Stimulated activated naive CD4-positive, alpha-beta T cell treated with Interleukin-2 at 50 U/mL for 16 hours (primary cell): ENCODE results near the gene CDKL2.
"Not testable (repeated sequence)": the region's sequence is repeated elsewhere in the genome, so short reads cannot be mapped to it uniquely, and the experiment has no call there.

Experiments used
- DNase-seq: peaks from one replicate; lab custom pipeline; 2025; lab: John Stamatoyannopoulos, UW

The CDKL2 gene

GRCh38 chr4:75630174-75630936 lies at the start of gene CDKL2:
Gene CDKL2, minus strand, starts transcription at chr4:75630528. Its CDS starts 4,540 bp downstream, at chr4:75625988.
- peak; percentile 88 for DNase-seq

DNA sequence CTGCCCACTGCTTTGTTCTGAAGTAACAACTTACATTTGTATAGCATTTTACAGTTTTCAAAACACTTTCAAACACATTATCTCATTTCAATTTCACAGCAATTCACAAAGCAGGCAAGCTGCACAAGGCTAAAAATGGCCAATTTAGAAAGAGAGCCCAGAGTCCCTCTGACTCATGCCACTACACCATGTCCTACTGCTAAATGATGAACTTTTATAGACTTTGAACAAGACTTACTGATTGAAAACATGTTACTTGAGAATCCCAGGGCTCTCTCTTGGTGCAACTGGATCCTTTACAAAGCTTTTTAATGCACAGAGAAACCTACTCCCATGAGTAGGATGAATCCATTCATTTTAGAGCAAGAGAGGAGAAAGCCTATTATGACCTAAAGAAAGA lies 48.6 kb upstream of the CDKL2 start:
- no peak for DNase-seq

GRCh38 chr4:75678473-75678872 lies 48.1 kb upstream of the CDKL2 start:
- no peak for DNase-seq

GRCh38 chr4:75675004-75675531 lies 44.7 kb upstream of the CDKL2 start:
- DNase-seq: no peak

DNA sequence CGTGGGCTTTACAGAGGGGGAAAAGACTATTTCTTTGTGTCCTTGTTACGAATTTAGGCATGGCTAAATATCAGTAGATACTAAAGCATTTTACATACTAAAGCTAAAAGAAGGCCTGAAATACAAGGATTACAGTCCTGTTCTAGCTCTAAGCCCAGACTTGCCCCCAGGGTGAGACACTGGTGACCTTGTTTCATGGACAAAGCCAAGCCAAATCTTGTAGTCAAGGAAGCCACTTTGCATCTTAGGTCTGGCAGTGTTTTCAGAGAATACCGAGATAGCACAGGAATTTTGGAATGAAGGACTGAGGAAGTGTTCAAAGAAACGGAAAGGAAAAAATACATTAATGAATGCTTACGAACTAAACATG lies 43.6 kb upstream of the CDKL2 start:
- no peak for DNase-seq

DNA sequence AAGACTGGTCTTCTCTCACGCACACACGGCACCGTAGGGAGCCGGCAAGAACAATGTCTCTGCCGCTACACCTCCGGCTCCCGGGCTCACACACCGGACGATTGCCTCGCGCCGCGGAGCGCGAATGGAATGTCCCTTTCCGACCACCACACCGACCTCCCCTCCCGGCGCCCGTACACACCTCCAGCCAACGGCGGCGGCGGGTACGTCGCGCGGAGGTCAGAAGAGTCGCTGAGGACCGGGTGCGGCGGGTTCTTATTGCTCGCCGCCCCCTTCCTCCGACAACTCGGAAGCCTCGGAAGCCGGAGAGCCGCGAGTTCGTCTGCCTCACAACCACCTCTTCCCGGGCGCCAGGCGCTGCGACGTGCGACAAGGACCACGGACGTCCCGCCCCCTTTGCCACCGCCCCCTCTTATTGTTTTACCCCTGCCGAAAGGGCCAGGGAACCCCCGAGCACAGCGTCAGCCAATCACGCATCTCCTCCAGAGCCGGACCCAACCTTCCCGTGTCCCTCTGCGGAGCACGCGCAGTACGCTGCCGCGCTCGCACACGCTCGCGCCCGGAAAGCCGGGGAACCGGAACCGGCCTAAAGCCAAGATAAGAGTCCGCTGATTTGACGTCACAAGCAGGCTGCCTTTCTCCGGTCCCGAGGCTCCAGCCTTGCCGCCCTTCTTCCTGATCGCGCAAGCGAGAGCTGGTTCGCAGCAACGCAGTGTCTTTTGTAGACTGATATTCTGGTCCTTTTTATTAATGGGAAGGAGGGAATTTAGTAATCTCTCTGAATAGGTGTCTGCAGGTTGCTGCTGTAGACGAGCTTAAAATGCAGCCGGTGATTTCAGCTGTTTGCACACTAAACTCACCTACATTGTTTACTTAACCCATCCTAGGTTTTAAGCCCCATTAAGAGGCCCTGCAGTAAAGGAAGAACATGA lies 43.0 kb upstream of the CDKL2 start, which contains the start of gene G3BP2:
Gene G3BP2, minus strand, starts transcription at position 385 of the 932 bp plus-strand sequence. CDS start 11,386 bp downstream, outside the sequence.
- peak; percentile 99 for DNase-seq

DNA sequence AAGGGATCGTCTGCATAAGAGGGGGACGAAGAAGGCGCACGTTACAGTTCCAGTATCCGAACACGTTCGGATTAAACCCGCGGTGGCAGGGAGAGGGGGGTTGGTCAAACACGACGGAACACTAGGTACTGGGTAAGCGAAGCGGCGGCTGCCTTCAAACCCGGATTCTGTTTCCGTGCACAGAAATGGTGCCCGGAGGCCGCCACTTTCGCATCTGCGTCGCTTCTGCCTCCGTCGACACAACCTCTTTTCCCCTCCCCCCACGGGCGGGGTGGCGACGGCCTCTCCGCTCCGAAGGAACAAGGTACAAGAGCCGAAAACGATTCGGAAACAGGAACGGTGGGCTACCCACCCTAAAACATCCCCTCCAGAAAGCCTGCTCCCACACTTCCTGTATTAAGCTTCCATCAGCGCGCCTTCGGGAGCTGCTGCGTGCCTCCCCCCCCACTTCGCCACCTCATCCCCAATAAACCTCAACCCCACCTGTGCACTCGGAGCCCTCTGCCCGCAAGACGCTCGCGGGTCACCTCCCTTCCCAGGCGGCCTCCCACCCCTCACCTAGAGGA lies 42.2 kb upstream of the CDKL2 start:
- peak; percentile 74 for DNase-seq

- DNase-seq: no peak
These were observed 41.6 kb upstream of the CDKL2 start for GRCh38 chr4:75671802-75672421.

DNA sequence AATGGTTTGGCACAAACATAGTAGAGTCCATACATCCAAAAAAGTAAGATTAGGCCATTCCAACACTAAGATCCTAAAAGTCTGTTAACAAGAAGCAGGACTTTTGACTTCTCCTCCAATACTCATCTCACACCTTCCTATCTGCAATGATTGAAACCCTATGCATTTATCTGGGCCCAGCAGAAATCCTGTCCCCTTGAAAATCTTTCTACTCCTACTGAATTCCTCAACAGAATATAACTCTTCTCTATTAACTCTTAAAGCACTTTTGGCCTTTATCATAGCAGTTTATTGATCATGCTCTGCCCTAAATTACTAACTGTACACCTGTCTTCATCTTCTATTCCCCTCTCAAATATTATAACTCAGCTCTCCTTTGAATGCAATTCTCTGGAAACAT lies 38.3 kb upstream of the CDKL2 start:
- no peak for DNase-seq

DNA sequence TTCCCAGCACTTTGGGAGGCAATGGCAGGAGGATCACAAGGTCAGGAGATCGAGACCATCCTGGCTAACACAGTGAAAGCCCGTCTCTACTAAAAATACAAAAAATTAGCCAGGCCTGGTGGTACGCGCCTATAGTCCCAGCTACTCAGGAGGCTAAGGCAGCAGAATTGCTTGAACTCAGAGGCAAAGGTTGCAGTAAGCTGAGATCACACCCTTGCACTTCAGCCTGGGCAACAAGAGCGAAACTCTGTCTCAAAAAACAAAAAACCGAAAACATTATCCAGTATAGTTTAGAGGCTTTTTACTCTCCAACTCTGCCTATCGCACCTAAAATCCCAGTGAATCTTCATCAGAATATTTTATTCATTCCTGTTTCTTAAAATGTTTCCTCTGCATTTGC lies 37.3 kb upstream of the CDKL2 start:
- DNase-seq: not testable (repeated sequence)

DNA sequence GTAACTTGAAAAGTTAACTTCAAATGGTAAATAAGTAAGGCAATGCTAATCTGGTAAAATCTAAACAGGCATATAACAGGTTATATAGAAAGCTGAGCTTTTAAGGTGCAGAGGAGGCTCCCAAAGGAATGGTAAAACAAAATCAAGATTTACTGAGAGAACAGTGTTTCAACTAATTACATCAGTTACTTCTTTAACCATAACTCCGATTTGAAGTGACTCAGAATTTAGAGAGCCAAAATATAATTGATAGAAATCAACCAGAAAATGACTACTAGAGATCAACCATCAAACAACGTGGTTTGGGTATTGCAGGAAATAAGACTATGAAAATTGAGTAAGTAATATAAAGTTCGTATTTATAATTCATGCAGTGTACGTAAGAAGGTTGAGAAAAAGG lies 36.0 kb upstream of the CDKL2 start:
- DNase-seq: no peak

DNA sequence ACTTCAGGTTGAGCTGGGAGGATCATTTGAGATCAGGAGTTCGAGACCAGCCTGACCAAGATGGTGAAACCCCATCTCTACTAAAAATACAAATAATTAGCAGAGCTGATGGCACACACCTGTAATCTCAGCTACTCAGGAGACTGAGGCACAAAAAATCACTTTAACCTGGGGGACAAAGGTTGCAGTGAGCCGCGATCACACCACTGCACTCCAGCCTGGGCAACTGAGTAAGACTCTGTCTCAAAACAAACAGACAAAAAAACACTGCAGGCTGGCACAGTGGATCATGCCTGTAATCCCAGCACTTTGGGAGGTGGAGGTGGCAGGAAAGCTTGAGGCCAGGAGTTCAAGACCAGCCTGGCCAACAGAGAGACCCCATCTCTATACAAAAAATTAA lies 34.3 kb upstream of the CDKL2 start:
- not testable (repeated sequence) for DNase-seq

GRCh38 chr4:75662626-75663025 lies 32.3 kb upstream of the CDKL2 start:
- no peak for DNase-seq

DNA sequence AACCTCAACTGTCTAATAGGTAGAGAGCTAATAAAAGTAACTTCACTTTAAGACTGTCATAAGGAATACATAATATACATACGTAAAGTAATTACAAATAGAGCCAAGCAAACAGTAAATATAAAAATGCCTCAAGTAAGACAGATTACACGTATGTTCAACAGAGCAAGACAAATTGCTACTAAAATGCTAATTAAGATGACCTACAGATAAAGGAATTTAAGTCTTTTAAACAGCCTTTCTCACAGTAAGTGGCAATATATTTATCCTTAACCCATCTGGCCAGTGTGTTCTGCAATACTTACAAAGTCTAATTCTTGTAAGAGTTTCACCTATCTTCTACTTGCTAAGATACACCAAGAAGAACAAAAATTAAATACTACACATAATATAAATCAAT lies 30.2 kb upstream of the CDKL2 start:
- DNase-seq: no peak

DNA sequence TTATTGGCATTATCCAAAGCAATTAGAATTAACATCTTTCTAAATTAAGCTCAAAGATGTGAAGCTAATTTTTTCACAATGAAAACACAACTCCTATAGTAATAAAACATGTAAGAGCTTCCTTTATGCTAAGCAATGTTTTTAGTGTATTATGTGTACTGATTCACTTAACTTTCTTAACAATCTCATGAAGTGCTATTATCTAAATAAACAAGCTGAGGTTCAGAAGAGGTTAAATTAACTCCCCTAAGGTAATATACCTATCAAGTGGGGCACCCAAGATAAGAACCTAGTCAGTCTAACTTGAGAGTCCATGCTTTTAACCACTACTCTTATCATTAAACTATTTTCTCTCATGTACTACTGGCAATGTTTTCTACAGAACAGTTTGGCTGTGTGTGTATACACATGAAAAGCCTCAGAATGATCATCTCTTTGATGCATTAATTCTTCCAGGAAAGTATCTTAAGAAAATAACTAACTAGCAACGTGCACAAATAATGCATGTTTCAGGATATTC lies 29.2 kb upstream of the CDKL2 start:
- no peak for DNase-seq

DNA sequence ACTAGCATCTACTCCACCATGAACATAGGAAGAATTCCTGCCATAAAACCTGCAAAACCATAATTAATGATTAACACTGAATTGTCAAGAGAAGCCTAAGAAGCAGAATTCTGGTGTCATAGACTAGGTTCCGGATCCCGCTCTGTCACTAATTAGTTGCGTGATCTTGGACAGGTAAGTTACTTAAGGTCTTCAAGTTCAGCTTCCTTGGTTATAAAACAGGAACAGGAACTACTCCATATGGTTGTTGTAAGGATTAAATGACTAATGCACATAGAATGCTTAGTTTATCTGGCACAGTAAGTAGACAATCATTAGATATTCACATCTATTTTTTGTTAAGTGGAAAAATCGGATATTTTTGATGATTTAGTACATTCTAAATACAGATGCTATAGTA lies 28.5 kb upstream of the CDKL2 start:
- DNase-seq: no peak

DNA sequence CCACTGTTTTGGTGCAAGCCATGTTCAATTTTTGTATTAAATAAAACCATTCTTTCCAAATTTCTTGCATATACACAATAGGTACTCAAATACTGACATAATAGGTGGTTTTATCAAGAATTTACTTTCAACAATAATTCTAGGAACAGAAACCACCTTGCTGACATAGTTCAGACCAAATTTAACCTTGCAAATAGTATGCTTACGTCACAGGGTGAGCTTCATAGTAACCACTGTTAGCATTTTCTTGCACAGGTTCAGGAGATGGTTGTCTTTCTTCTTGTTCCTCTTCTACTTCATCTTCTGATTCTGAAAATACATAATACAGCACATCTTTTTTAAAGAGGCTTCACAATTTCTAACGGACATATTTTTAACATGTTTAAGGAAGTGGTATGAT lies 25.2 kb upstream of the CDKL2 start:
- no peak for DNase-seq

GRCh38 chr4:75654905-75655304 lies 24.6 kb upstream of the CDKL2 start:
- DNase-seq: no peak

GRCh38 chr4:75653845-75654503 lies 23.6 kb upstream of the CDKL2 start:
- no peak for DNase-seq

DNA sequence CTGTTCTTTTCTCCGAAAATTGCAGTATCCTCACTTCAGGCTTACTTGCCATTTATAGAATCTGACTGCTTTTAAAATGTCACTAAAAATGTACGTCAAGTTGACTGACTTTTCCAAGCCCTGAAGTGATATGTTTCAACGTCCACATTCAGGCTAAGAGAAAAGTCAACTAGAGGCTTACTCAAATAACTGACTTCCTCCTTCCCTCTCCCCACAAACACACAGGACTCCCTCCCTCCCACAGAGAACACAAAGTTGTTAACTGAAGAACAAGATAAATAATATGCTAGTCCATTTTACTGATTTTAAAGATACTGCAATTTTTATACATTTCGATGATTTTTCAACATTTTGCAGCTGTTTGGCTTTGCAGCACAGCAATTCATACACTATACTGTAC lies 13.8 kb upstream of the CDKL2 start:
- DNase-seq: no peak

DNA sequence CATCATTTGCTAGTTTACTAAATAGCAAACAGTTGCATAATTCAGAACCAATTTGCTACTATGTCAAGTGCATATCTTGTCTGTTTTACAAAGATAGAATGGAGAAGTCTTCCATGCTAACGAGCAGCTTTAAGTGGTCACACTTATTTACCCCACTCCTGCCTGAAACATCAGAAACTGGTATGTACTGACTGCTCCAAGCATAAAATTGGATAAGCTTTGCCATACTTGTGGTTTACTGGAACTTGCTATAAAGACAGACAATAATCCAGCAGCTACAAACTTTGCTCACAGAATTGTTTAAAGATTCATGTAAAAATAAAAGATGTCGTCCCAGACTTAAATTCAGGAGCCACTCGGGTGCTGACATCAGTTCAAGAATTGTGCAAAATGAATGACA lies 13.3 kb upstream of the CDKL2 start:
- DNase-seq: no peak
